Measurements from ENCODE around the gene HPGDS.
"Not testable (repeated sequence)": the region's sequence is repeated elsewhere in the genome, so short reads cannot be mapped to it uniquely, and the experiment has no call there.

Gene HPGDS

DNA sequence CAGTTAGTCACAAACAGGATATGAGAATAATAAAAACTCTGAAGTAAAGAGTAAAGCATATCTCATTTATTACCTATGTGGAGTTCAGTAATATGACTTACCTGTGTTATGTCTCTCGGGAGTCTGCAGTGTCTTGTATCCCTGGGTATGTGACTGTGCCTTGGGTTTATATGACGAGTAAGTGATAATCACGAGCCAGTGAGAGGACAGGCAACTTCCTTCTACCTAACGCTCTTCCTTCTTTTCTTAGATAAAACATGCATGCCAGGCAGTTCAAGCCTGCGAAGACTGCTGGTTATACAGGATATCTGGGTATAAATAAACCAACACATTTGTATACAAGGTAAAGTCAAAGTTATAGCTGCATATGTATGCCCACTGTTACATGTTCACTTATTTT is at the start of gene HPGDS:
Gene HPGDS (minus strand): TSS at position 143 of the 400 bp plus-strand sequence. CDS start 8,207 bp downstream, outside the sequence.
- DNase-seq, result no peak

GRCh38 chr4:94390804-94391410 is 48.3 kb upstream of the HPGDS start:
- DNase-seq, result no peak

GRCh38 chr4:94389595-94390267 is 47.1 kb upstream of the HPGDS start:
- DNase-seq, result no peak

DNA sequence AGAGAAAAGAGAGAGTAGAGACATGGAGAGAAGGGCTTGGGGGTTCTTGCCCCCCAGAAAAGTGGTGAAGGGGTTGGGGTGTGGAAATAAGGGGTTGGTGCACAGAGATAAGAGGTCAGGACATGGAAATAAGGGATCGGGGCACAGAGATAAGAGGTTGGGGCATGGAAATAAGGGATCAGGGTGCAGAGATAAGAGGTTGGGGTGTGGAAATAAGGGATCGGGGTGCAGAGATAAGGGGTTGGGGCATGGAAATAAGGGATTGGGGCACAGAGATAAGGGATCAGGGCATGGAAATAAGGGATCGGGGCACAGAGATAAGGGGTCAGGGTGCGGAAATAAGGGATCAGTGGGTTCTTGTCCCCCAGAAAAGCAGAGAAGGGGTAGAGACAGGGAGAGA is 45.3 kb upstream of the HPGDS start:
- DNase-seq, result not testable (repeated sequence)

DNA sequence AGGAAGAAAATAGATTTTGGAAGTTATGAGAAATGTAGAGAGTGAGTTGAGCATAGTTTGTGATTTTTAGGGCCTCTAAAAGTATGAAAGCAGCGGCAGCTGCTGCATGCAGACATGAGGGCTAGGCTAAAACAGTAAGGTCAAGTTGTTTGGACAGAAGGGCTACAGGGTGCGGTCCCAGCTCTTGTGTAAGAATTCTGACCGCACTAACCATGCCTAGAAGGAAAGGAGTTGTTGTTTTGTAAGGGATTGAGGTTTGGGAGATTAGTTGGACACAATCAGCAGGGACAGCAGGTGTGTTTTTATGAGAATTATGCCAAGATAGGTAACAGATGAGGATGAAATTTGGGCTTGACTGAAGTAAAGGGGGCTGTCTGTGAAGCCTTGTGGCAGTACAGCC is 42.8 kb upstream of the HPGDS start:
- not testable (repeated sequence) for DNase-seq

GRCh38 chr4:94382891-94383290 is 40.3 kb upstream of the HPGDS start:
- DNase-seq, result not testable (repeated sequence)

- no peak for DNase-seq
These were observed 35.4 kb upstream of the HPGDS start for GRCh38 chr4:94378047-94378446.

DNA sequence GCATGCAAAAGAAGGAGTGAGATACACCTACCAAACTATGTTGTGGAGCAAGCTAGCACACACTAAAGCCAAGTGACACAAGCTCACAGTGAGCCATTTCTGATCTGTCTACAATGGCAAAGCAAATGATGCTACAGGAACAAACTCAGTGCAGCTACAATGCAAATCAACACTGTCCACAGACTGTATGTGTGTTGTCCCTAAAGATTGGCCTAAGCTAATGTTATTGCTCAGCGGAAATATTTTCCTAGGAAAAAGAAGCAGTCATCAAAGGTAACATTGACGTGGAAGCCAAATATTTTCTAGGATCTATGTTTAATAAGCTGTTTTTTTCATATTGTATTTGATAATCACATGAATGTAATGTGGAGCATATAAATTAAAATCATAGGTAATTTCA is 34.7 kb upstream of the HPGDS start:
- no peak for DNase-seq

DNA sequence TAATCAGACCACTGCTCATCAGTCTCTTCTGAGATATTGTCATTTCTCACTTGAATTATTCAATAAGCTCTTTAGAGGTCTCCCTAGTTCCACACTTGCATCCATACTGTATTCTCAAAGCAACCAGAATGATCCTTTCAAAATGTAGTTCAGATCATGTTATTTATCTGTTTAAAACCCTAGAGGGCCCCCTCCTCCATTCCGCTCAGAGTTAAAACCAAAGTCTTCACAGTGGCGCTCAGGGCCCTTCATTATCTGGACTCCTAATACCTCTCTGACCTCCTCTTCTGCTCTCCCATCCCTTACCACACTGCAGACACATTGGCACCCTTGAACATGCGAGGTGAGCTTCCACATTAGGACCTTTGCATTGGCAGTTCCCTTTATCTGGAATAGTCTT is 32.7 kb upstream of the HPGDS start:
- no peak for DNase-seq

GRCh38 chr4:94373752-94374151 is 31.1 kb upstream of the HPGDS start:
- no peak for DNase-seq

GRCh38 chr4:94372991-94373390 is 30.4 kb upstream of the HPGDS start:
- peak; percentile 50 for DNase-seq

DNA sequence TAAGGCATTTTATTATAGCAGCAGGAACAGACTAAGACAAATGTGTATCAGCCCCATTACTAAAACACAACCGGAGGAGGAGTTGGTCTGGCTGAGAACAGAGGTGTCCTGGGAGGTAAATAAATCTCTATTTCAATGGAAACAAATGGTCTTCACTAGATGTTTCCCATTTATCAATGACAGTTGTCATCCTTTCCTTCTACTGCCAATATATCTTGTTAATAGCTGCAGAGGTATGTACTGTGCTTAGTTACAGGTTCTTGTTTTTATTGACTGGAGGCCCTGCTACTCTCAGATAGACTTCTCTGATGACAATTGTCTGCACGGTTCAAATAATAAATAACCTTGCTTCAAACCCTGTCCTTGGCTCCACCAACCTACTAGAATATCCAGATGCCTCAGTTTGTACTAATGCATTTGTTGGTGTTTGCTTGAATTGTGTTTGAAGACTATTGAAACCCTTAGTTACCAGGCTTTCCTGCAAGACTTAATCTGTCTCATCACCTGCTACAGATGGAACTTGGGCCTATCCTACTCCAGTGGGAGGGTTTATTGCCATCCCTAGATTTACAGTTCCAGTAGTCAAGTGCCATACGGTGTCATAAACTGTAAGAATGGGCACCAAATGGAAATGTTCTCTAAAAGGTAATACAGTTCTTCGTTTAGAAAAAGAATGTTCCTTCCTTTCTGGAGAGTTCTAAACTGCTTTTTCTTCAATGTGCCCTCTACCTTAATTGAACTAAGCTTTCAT is 29.8 kb upstream of the HPGDS start:
- no peak for DNase-seq

DNA sequence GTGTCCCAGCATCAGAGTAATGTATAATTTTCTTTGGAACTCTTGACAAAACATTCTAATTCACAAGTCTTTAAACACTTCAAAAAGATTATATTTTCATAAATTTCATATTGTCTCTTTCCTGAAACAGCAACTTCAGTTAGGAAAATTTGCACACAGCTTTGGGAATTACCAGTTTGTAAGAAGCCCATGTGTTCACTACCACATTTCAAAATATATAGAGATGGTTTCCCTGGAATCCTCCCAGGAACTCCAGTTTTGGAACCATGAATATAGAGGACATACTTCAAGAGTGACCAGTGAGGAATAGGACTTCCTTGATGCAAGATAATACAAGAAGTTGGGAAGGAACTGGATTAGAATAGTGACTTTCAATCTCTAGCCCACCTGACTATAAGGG is 28.7 kb upstream of the HPGDS start:
- no peak for DNase-seq

GRCh38 chr4:94370533-94371254 is 28.1 kb upstream of the HPGDS start:
- DNase-seq, result no peak

GRCh38 chr4:94369046-94369445 is 26.4 kb upstream of the HPGDS start:
- DNase-seq, result no peak

DNA sequence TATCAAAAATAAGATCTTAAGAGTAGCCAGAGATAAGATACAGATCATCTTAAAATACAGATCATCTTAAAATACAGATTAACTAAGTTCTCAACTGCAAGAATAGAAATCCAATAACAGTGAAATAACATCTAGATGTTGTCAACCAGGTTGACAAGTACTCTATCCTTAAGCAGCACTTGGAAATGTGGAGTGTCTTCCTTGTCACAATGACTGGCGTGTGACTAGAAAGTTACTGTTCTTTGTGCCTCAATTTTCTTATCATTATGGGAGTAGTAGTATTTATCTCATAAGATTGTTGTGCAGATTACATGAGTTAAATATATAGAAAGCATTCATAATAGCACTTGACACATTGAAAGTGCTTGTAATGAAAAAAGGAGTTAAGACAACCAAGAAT is 25.8 kb upstream of the HPGDS start:
- DNase-seq, result no peak

- no peak for DNase-seq
These were observed 22.7 kb upstream of the HPGDS start for GRCh38 chr4:94365304-94365703.

GRCh38 chr4:94364527-94364926 is 21.9 kb upstream of the HPGDS start:
- DNase-seq, result no peak

DNA sequence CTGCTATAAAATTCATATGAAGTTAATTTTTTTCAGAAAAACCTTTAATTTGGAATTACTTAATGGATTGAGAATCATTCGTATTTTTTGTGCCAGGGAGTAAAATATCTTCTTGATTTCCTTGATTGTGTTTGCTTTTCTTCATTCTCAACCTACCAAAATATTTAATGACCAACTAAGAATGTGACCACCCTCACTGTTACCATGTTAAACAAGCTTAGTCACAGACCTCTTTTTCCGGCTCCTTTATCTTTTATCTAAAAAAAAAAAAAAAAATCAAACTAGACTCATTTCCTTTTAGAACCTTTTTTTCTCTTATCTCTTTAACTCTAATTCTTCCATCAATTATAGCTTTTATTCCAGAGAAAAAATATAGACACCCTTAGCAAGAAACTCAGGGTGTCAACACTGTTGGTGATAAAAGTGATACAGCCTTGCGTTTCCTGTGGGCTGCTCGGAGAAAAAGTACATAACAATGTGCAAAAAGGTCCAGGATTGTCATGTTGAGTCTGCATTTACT is 20.6 kb upstream of the HPGDS start:
- no peak for DNase-seq

DNA sequence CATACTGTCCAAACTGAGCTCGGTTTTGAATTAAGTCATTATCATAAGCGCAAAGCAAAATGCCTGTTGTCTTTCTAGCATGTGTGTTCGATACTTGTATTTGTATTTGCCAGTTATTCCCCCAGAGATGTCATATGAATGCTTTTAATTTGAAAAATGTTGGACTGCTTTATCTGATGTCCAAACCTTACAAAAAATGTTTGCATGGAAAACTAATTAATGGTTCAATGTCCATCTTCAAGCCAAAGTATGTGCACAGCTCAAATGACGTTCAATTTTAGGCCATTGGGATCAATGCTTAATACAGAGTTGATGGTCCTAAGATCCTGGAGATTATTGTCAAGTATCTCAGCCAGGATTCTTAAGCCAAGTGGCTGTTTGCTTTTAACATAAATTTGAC is 17.2 kb upstream of the HPGDS start:
- DNase-seq, result no peak

- DNase-seq, result no peak
These were observed 16.6 kb upstream of the HPGDS start for GRCh38 chr4:94359221-94359620.

DNA sequence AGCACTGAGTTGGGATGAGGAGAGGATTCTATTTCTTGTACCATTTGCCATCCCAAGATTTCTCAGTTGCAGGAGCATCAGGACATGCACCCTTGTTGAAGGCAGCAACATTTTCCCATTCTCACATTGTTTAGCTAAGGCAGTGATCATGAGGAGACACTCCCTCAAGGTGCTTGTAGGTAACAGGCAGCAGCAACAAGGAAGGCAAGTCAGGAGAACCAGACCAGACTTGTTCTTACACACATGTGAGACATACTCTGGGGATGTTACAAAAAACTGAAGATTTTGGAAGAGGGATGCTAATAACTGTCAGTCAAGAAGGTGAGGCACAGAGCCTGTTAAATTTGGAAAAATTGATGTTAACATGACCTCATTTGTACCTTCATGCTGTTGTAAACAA is 15.5 kb upstream of the HPGDS start:
- no peak for DNase-seq

- no peak for DNase-seq
These were observed 15.0 kb upstream of the HPGDS start for GRCh38 chr4:94357624-94358023.
